Heart right ventricle (tissue), 16 donors: ENCODE measurements around the gene TSACC. TPM values are rescaled to one million over a fixed set of nuclear protein-coding genes. Genes with fewer than 3 reads are reported as not detected.

Experiments
- ATAC-seq, 8 donors: fragments of 200-7000 bp; cut with Tn5 transposase; one replicate each; pipeline ENCODE4 v1.9.1; 2020; ENCODE audit warnings: mild to moderate bottlenecking in 8 of 8, moderate library complexity in 8 of 8, moderate number of reproducible peaks in 1 of 8
- DNase-seq, 2 donors: peaks; one replicate each; pipeline ENCODE4 v3.0.0-alpha.2; 2020
- H3K27ac ChIP-seq, 10 donors: fragments of 200-600 bp; sonication (generic) in 2 of 10; one replicate each; pipeline versions ENCODE4 v1.5.0 to v1.8.0; 2020 to 2022; ENCODE audit warnings: mild to moderate bottlenecking in 3 of 10
- H3K27me3 ChIP-seq, 7 donors: fragments of 200-600 bp; one replicate each; pipeline ENCODE4 v1.8.0; 2021 to 2022; ENCODE audit warnings: mild to moderate bottlenecking in 2 of 7
- H3K36me3 ChIP-seq, 9 donors: fragments of 200-600 bp; sonication (generic) in 1 of 9; one replicate each; pipeline versions ENCODE4 v1.5.0 to v1.8.0; 2020 to 2022; ENCODE audit warnings: mild to moderate bottlenecking in 2 of 9
- H3K4me1 ChIP-seq, 9 donors: fragments of 200-600 bp; sonication (generic) in 1 of 9; one replicate each; pipeline versions ENCODE4 v1.5.0 to v1.8.0; 2020 to 2022; ENCODE audit warnings: mild to moderate bottlenecking in 4 of 9
- H3K4me3 ChIP-seq, 10 donors: fragments of 200-600 bp; sonication (generic) in 2 of 10; one replicate each; pipeline versions ENCODE4 v1.5.0 to v1.8.0; 2020 to 2022; ENCODE audit warnings: mild to moderate bottlenecking in 7 of 10, moderate library complexity in 2 of 10
- H3K9me3 ChIP-seq, 11 donors: fragments of 200-600 bp in 10 of 11; sonication (generic) in 2 of 11; one replicate each; pipeline versions ENCODE4 v1.5.0 to v1.8.0; 2013 to 2022; ENCODE audit warnings: mild to moderate bottlenecking in 2 of 11, control low read depth in 1 of 11, moderate library complexity in 1 of 11
- WGBS, 2 donors: extraction: QIAGEN DNeasy Blood & Tissue Kit; methylation state at CpG; one replicate each; pipeline ENCODE4 v1.1.7; 2013; ENCODE audit warnings: inconsistent platforms in 1 of 2; 5-methylcytosine and 5-hydroxymethylcytosine counted together
- intact Hi-C, 10 donors: fragments of 100-400 bp; cut with DNase I; formaldehyde crosslinking; loops; one replicate each; pipeline versions ENCODE4 v1.11.1 to v1.14.2; 2022
- polyA plus RNA-seq, 2 donors: library from polyadenylated mRNA; stranded (reverse); fragments of 200-250 nt; gene quantifications; one replicate each; pipeline ENCODE4 v1.2.3, GENCODE V29; 2013
- total RNA-seq, 10 donors: library from RNA; stranded (reverse); fragmentation: NEBNext Ultra II Directional in 3 of 10; extraction: Animal tissue kit (Norgen Biotek cat#: 25700) in 3 of 10; gene quantifications; one replicate each; pipeline versions ENCODE4 v1.2.1 to v1.2.4, GENCODE V29; 2021 to 2023
- TF ChIP-seq, protein P1 (sequence below), 9 donors: fragments of 200-600 bp; sonication (generic) in 2 of 9; IDR thresholded peaks; one replicate each; pipeline versions ENCODE4 v1.5.0 to v1.8.0; 2021 to 2022; ENCODE audit warnings: antibody characterized with exemption in 9 of 9, mild to moderate bottlenecking in 5 of 9, moderate library complexity in 1 of 9
- donor health status: Arrhythmogenic right ventricular cardiomyopathy.
- donor health status: ischemic (EF 13 %, LVEDD 7.1; RV severe dilation, severe dysfunction).
- donor health status: healthy with polysubstance abuse.
- donor health status: DM: no; HTN: yes; CAD: no.
- donor health status: DM: no; HTN: no; CAD: no.
- donor health status: ischemic (EF 25% LVEDD 6.9; RV normal size, moderate dysfunction).
- donor health status: ischemic (EF 25% LVEDD 5.7; RV mildly dilated, moderate dysfunction).
- donor health status: healthy.
- donor health status: DM: yes; HTN: yes; CAD: no.
- donor health status: Ischemic cardiomyopathy.
- donor health status: ischemic (EF 35%, LVEDD 5.7; RV mildly dilated, moderate dysfunction).
- donor health status: nonischemic (EF 11% LVEDD 7.7; RV severe dilation, severe dysfunction).
- donor health status: DM: yes; HTN: yes; CAD: no.
- donor health status: PGD.
- donor health status: ischemic (EF 29% LVEDD 5.4; RV normal size, mild dysfunction).
- donor health status: nonischemic (EF 23%, LVEDD 6.1; RV moderate dilation, normal function).

TSACC gene
- total and polyA plus RNA-seq, 12 donors, result 0.64 to 0.79 (median 0.66) TPM; not detected in 9

DNA sequence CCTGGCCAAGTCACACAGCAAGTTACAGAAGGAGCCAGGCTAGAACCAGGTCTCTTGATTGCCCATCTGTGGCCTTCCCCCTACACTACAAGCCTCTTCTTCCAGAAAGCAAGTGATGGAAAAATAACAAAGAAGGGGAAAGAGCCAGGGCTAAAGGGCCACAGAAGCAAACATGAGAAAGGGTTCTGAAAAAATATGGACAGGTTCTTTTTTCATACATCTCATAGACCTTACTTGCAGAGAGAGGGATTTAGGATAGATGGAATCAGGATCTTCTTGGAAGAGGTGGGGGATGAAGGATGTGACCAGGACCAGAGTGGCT is 33.9 kb downstream of the TSACC start:
- Histone ChIP-seq H3K36me3 (no peaks in the 10 kb centered on the region), H3K4me3 (no peak overlapping the region), H3K9me3 (no peaks in the 10 kb centered on the region), H3K27ac (no peak overlapping the region), H3K4me1 (peaks cover 0 to 22% (median 8%) of the 10 kb centered on the region in 9 donors), H3K27me3 (peaks cover 0 to 32% (median 30%) of the 10 kb centered on the region in 7 donors)
- ATAC-seq (no peak), DNase-seq (no peak)
- TF ChIP-seq, protein P1, sequence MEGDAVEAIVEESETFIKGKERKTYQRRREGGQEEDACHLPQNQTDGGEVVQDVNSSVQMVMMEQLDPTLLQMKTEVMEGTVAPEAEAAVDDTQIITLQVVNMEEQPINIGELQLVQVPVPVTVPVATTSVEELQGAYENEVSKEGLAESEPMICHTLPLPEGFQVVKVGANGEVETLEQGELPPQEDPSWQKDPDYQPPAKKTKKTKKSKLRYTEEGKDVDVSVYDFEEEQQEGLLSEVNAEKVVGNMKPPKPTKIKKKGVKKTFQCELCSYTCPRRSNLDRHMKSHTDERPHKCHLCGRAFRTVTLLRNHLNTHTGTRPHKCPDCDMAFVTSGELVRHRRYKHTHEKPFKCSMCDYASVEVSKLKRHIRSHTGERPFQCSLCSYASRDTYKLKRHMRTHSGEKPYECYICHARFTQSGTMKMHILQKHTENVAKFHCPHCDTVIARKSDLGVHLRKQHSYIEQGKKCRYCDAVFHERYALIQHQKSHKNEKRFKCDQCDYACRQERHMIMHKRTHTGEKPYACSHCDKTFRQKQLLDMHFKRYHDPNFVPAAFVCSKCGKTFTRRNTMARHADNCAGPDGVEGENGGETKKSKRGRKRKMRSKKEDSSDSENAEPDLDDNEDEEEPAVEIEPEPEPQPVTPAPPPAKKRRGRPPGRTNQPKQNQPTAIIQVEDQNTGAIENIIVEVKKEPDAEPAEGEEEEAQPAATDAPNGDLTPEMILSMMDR (IDR thresholded peaks at IDR 0.05), result no peak
- intact Hi-C loops, result no loop called here

DNA sequence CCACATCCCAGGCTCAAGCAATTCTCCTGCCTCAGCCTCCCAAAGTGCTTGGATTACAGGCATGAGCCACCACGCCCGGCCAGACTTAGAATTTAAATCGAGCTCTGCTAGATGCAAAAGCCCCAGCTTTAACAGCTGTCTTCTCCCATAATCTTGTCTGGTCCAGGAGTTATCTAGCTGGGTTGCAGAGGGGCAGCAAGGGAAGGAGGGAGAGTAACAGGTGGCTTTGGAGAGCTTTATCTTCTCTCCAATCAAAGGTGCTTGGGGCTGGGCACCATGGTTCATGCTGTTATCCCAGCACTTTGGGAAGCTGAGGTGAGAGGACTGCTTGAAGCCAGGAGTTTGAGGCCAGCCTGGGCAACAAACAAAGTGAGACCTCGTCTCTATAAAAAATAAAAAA is 34.5 kb downstream of the TSACC start:
- ATAC-seq (no peak), DNase-seq (no peak)
- peaks cover 0 to 32% (median 27%) of the 10 kb centered on the region in 7 donors for H3K27me3 ChIP-seq
- H3K4me1 ChIP-seq, result peaks cover 0 to 22% (median 8%) of the 10 kb centered on the region in 9 donors
- TF ChIP-seq, protein P1 (IDR thresholded peaks at IDR 0.05), result no peak
- no peaks in the 10 kb centered on the region for H3K36me3 ChIP-seq
- H3K9me3 ChIP-seq, result no peaks in the 10 kb centered on the region
- intact Hi-C loops, result no loop called here
- WGBS, 2 donors, result 75 to 89% methylated on average over 4 of the region's 4 CpGs
- H3K4me3 ChIP-seq, result no peak overlapping the region
- no peak overlapping the region for H3K27ac ChIP-seq

DNA sequence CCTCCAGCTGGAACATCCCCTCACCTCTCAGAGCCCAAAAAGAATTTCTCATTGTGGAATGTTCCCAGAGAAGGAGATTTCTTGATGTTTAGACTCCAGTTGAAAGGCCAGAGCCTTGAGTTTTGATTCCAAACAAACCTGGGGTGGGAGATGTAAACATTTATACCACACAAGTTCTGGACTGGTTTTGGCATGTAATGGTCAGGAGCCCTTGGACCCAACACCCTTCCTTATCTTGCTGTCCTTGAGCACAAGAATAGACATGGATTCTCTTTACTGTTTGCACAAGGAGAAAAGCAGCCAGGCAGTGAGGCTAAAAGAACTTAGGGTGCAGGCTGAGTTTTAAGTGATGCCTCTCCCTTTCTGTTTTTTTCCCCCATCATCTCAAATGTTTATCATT is 35.2 kb downstream of the TSACC start:
- TF ChIP-seq, protein P1 (IDR thresholded peaks at IDR 0.05), result no peak
- Histone ChIP-seq H3K4me1 (peaks cover 0 to 22% (median 8%) of the 10 kb centered on the region in 9 donors), H3K36me3 (no peaks in the 10 kb centered on the region), H3K27me3 (peaks cover 0 to 30% (median 24%) of the 10 kb centered on the region in 7 donors), H3K9me3 (no peaks in the 10 kb centered on the region), H3K27ac (no peak overlapping the region), H3K4me3 (no peak overlapping the region)
- no peak for DNase-seq
- intact Hi-C loops, result no loop called here
- no peak for ATAC-seq

DNA sequence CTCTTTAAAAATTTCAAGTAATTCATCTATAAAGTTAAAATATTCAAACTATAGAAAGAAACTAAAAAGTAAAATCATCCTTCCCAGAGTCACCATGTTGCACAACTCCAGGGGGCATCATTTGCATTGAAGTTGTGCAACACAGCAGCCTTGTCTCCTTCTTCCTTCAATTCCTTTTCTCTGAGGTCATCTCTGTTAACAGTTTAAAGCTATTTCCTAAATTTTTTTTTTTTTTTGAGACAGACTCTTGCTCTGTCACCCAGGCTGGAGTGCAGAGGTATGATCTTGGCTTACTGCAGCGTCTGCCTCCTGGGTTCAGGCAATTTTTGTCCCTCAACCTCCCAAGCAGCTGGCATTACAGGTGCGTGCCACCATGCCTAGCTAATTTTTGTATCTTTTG is 37.8 kb downstream of the TSACC start:
- no peak for ATAC-seq

More for the DNA sequence above, 37.8 kb downstream of the TSACC start:
- no peaks in the 10 kb centered on the region for H3K36me3 ChIP-seq
- no peaks in the 10 kb centered on the region for H3K9me3 ChIP-seq
- H3K4me1 ChIP-seq, result peaks cover 0 to 13% (median 0%) of the 10 kb centered on the region in 9 donors
- peaks cover 0 to 19% (median 4%) of the 10 kb centered on the region in 7 donors for H3K27me3 ChIP-seq
- TF ChIP-seq, protein P1 (IDR thresholded peaks at IDR 0.05), result no peak
- no peak overlapping the region for H3K4me3 ChIP-seq
- WGBS, 2 donors, result 89 to 92% methylated on average over 2 of the region's 2 CpGs
- no peak overlapping the region for H3K27ac ChIP-seq
- DNase-seq, result no peak
- intact Hi-C loops, result no loop called here
